Glutamatergic neuron (in vitro differentiated cells): Measurements from ENCODE around the gene PROX1. TPM values are rescaled to one million over a fixed set of nuclear protein-coding genes. Genes with fewer than 3 reads are reported as not detected.

Experiments used
- DNase-seq: peaks from one replicate; pipeline ENCODE4 v3.0.0; 2022
- H3K27ac Mint-ChIP-seq: one replicate; pipeline ENCODE4 v1.8.0; 2020; ENCODE audit warnings: mild to moderate bottlenecking, mixed read lengths, inconsistent platforms; ENCODE audit not compliant: unreplicated experiment
- H3K27me3 Mint-ChIP-seq: one replicate; pipeline ENCODE4 v1.8.0; 2020; ENCODE audit warnings: mild to moderate bottlenecking, moderate library complexity, mixed read lengths, inconsistent platforms; ENCODE audit not compliant: unreplicated experiment
- H3K36me3 Mint-ChIP-seq: one replicate; pipeline ENCODE4 v1.8.0; 2020; ENCODE audit warnings: mild to moderate bottlenecking, mixed read lengths, inconsistent platforms; ENCODE audit not compliant: unreplicated experiment
- H3K4me1 Mint-ChIP-seq: one replicate; pipeline ENCODE4 v1.8.0; 2020; ENCODE audit warnings: mild to moderate bottlenecking, low read depth, mixed read lengths, inconsistent platforms; ENCODE audit not compliant: unreplicated experiment
- H3K4me3 Mint-ChIP-seq: one replicate; pipeline ENCODE4 v1.8.0; 2020; ENCODE audit warnings: mild to moderate bottlenecking, mixed read lengths, inconsistent platforms; ENCODE audit not compliant: unreplicated experiment
- H3K9me3 Mint-ChIP-seq: one replicate; pipeline ENCODE4 v1.8.0; 2020; ENCODE audit warnings: mild to moderate bottlenecking, moderate library complexity, mixed read lengths, inconsistent platforms; ENCODE audit not compliant: unreplicated experiment
- CTCF ChIP-seq: fragments of 200-600 bp; sonication (generic); IDR thresholded peaks from one replicate; pipeline ENCODE4 v1.5.0; 2021; ENCODE audit not compliant: partially characterized antibody, unreplicated experiment
- total RNA-seq: library from RNA; stranded (reverse); fragmentation: NEBNext Ultra II Directional; extraction: Animal tissue kit (Norgen Biotek cat#: 25700); gene quantifications from one replicate; pipeline ENCODE4 v1.2.1, GENCODE V29; 2021; ENCODE audit not compliant: unreplicated experiment

Gene PROX1
- total RNA-seq, 1 donor from 2014 or later = 68.4 TPM

- DNase-seq = no peak
- peaks cover 16% of the 10 kb centered on the region for H3K4me1 Mint-ChIP-seq
- H3K27ac Mint-ChIP-seq = no peak overlapping the region
- TF ChIP-seq CTCF = no peak
- no peaks in the 10 kb centered on the region for H3K36me3 Mint-ChIP-seq
- peaks cover 2% of the 10 kb centered on the region for H3K9me3 Mint-ChIP-seq
- H3K4me3 Mint-ChIP-seq = no peak overlapping the region
- H3K27me3 Mint-ChIP-seq = no peaks in the 10 kb centered on the region
Measured at GRCh38 chr1:213947200-213947801, 40.5 kb upstream of the PROX1 start.

- H3K9me3 Mint-ChIP-seq = no peaks in the 10 kb centered on the region
- H3K4me3 Mint-ChIP-seq = no peak overlapping the region
- no peaks in the 10 kb centered on the region for H3K36me3 Mint-ChIP-seq
- no peak overlapping the region for H3K27ac Mint-ChIP-seq
- peaks cover 3% of the 10 kb centered on the region for H3K4me1 Mint-ChIP-seq
- TF ChIP-seq CTCF = no peak
- DNase-seq = no peak
- H3K27me3 Mint-ChIP-seq = no peaks in the 10 kb centered on the region
Measured at GRCh38 chr1:213951876-213952275, 35.9 kb upstream of the PROX1 start.

DNA sequence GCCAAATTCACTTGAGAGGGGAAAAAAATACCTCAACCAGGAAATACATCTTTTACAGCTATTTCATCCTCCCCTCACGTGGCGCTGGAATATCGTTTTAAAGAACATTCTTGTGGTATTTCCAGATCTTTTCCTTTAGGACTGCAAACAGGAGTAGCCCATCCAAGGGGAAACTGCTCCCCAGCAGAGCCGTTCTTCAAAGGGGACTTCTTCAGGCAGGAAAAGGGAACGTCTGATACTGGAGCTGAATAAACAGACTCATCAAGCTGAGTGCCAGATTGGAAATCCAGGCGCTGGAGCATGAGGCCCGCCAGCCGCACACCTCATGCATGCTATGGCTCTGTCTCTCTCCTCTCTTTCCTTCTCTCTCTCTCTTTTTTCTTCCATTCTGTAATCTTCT lies 34.0 kb upstream of the PROX1 start:
- Mint-ChIP-seq H3K4me1 (no peaks in the 10 kb centered on the region), H3K9me3 (no peaks in the 10 kb centered on the region), H3K36me3 (no peaks in the 10 kb centered on the region), H3K27ac (no peak overlapping the region), H3K4me3 (no peak overlapping the region), H3K27me3 (no peaks in the 10 kb centered on the region)
- no peak for DNase-seq
- TF ChIP-seq CTCF = no peak

DNA sequence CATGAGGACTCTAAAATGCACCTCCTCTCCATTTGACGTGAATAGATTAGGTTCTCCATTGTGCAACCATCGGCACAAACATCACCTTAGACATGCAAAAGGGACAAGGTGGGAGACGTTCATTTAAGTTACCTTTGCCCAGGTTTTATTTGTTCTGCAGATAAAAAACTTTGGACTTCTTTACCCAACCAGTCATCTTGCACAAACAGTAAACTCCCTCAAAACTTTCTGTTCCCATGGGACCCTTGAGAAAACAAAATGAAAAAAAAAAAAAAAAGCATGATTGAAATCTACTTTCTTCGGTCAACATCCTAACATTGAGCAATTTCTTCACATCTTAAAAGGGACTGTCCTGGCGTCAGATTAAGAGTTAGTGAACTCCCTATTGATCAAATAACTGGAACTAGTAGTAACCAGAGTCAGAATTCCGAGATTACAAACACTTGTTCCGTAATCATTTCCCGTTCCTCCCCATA lies 31.4 kb upstream of the PROX1 start:
- H3K4me1 Mint-ChIP-seq = no peaks in the 10 kb centered on the region
- DNase-seq = no peak
- H3K36me3 Mint-ChIP-seq = no peaks in the 10 kb centered on the region
- no peaks in the 10 kb centered on the region for H3K9me3 Mint-ChIP-seq
- no peak overlapping the region for H3K4me3 Mint-ChIP-seq
- H3K27me3 Mint-ChIP-seq = no peaks in the 10 kb centered on the region
- no peak overlapping the region for H3K27ac Mint-ChIP-seq
- no peak for TF ChIP-seq CTCF

DNA sequence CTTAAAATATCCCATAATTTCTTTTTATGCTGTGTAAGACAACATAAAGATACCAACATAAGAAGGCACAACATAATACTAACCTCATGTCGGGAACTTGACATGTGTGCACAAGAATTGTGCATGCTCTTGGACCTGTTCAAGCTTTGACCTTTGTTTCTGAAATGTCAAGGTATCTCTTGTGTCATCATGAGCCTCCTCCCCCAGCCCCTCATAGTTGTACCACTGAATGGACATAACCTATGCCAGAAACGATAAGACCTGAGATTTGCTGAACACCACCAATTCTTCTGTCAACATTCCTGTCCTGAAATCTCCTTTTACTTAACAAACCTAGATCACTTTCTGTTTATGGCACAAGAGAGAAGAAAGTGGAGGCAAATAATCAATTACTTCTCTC lies 29.4 kb upstream of the PROX1 start:
- H3K36me3 Mint-ChIP-seq = no peaks in the 10 kb centered on the region
- no peaks in the 10 kb centered on the region for H3K4me1 Mint-ChIP-seq
- no peak overlapping the region for H3K27ac Mint-ChIP-seq
- TF ChIP-seq CTCF = no peak
- no peaks in the 10 kb centered on the region for H3K9me3 Mint-ChIP-seq
- no peak for DNase-seq
- no peak overlapping the region for H3K4me3 Mint-ChIP-seq
- H3K27me3 Mint-ChIP-seq = no peaks in the 10 kb centered on the region
